HG03342 (cell line): Measurements from ENCODE around the gene CEP76.

Experiments used
- ATAC-seq: cut with Tn5 transposase; IDR thresholded peaks from one replicate; pipeline ENCODE4 v1.9.1; 2021; ENCODE audit warnings: mild to moderate bottlenecking, moderate library complexity; ENCODE audit not compliant: unreplicated experiment

Gene CEP76, protein sequence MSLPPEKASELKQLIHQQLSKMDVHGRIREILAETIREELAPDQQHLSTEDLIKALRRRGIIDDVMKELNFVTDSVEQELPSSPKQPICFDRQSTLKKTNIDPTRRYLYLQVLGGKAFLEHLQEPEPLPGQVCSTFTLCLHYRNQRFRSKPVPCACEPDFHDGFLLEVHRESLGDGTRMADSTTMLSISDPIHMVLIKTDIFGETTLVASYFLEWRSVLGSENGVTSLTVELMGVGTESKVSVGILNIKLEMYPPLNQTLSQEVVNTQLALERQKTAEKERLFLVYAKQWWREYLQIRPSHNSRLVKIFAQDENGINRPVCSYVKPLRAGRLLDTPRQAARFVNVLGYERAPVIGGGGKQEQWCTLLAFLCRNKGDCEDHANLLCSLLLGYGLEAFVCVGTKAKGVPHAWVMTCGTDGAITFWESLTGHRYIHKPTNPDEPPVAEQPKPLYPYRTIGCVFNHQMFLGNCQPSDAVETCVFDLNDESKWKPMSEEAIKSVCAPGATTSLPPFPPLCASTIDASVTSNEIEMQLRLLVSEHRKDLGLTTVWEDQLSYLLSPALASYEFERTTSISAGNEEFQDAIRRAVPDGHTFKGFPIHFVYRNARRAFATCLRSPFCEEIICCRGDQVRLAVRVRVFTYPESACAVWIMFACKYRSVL

GRCh38 chr18:12702221-12703095, at the start of gene CEP76, which contains the start of gene PSMG2:
CEP76 (minus strand) TSS chr18:12702723; CDS start chr18:12702548, 175 bp downstream.
PSMG2 (plus strand) TSS chr18:12703042; CDS start chr18:12703108, 66 bp downstream.
- ATAC-seq, result peak; percentile 77

GRCh38 chr18:12751891-12752290, 49.4 kb upstream of the CEP76 start:
- no peak for ATAC-seq

DNA sequence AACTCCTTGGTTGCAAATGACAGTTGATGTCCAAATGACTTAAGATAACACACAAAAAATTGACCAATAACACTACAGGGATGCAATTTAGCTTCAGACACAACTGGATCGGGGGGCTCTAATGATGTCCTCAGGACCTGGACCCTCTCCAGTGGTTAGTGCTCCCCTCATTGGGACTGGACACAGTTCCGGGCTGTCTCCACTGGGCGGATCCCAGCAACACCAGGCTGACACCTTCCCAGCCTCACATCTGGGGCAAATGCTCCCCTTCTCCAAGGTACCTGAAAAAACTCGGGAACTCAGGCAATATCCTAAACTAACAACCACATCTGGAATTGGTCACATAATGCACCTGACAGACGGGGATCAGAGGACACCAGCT, 49.0 kb upstream of the CEP76 start:
- ATAC-seq, result no peak

DNA sequence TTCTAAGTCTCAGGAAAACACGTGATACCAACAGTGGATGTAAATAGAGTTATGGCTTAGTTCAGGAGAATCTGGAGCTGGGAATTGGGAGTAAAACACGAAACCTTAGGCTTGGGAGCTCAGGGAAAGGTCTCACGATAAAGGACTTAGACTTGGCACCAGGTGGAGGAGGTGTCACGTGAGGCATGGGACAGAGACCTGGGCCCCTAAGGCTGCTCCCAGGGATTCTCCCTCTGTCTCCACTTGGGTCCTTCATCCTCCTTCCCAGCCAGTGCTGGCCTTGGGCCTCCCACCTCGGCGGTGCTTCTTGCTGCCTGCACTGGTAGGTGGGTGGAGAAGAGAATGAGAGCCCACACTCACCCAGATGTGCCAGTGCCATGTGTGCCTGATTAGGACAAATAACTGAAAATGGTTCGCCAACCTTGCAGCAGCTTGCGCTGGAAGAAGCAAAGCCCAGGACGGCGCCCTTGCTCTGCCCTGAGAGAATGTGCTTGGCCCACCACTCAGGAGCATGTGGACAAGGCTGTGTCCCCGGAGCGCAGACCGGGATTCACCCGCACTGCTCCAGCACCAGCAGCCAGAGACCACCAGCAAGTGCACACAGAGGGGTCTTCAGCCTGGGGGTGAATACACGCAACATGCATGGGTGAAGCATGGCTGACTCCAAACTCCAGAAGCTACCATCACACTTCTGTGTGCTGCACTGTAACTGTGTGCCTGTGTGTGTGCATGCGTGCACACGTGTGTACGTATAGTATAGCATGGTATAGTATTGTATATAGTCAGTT, 48.4 kb upstream of the CEP76 start:
- no peak for ATAC-seq

GRCh38 chr18:12750076-12750714, 47.7 kb upstream of the CEP76 start:
- ATAC-seq, result peak; percentile 49

GRCh38 chr18:12749121-12749520, 46.6 kb upstream of the CEP76 start:
- ATAC-seq, result no peak

- ATAC-seq, result no peak
These were observed 46.1 kb upstream of the CEP76 start for GRCh38 chr18:12748671-12749070.

DNA sequence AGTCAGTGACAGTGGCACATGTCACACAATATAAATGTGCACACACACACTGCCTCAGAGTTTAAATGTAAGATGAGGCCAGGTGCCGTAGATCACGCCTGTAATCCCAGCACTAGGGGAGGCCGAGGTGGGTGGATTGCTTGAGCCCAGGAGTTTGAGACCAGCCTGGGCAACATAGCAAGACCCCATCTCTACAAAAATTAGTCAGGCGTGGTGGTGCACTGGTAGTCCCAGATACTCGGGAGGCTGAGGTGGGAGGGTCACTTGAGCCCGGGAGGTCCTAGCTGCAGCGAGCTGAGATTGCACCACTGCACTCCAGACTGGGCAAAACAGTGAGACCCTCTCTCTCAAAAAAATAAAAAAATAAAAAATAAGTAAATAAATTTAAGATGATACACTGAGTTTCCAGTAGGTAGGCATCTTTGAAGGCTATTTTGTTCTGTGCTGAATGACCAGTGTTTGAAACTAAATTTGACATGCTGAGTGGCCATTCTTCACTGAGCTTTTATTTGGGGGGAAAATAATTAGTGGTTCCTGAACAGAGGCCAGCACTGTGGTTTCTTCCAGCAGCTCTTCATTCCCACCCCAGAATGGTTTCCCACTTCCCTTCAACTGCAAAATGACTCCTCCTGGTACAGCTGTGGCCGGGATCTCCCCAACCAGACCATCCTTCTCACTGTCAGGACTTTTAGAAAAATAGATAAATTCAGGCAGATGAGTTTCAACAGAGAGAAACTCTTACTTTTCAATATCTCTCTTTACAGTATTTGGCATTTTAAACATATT, 45.2 kb upstream of the CEP76 start:
- no peak for ATAC-seq

DNA sequence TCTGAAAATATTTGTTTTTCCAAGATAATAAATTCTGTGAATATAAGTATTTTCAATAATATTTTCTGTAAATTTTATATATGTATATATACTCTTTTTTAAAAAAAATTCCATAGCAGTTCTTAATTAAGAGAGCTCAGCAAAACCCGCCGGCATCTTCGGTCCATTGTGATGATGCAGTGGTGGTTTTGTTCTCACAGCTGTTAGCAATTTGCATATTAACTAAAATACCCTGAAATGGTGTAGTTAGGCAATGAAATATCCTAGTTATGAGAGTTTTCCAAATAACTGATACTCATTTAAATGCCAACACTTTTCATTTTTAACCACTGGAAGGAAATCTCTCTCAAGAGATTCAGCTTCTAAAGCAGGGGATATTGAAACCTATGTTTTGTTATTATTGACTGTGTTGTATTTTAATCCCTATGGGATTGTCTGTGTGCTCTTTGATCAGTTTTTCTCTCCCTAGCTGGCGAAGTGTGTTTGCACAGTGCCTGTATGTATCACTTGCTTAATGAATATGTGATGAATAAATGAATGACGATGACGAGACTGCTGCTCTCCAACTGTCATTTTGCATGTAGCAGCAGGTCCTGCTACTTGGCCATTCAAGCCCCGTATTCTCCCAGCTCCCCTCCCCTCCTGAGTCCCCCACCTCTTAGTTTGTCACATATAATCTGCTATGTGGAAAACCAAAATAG, 42.7 kb upstream of the CEP76 start:
- no peak for ATAC-seq

DNA sequence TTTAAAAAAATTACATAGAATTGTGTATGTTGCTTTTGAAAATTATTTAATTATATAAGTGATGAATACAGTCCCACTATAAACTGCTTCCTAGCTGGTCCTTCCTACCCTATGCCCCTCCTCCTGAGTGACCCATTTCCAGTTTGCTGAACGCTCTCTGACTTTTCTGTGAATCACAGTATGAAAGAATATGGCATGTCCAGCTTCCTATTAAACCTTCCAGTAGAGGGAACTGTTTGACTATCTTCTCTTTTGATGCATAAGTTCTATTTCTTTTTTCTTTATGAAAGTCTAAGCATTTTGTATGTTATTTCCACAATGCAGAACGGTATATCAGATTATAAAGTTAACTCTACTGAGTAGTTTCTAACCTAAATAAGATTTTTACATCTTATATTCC, 41.6 kb upstream of the CEP76 start:
- ATAC-seq, result no peak

GRCh38 chr18:12742453-12742852, 39.9 kb upstream of the CEP76 start:
- no peak for ATAC-seq

DNA sequence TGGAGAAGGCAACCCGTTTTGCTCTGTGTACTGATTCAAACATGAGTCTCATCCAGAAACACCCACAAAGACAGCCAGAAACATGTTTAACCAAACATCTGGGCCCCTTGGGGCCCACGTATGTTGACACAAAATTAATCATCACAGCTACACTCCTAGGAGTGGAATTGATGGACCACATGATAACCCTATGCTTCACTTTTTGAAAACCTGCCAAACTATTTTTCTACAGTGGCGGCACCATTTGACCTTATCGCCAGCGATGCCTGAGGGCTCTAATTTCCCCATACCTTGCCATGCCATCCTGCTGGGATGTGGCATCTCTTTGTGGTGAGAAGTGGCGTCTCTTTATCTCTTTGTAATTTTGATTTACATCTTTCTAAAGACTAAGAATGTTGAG, 38.8 kb upstream of the CEP76 start:
- no peak for ATAC-seq

DNA sequence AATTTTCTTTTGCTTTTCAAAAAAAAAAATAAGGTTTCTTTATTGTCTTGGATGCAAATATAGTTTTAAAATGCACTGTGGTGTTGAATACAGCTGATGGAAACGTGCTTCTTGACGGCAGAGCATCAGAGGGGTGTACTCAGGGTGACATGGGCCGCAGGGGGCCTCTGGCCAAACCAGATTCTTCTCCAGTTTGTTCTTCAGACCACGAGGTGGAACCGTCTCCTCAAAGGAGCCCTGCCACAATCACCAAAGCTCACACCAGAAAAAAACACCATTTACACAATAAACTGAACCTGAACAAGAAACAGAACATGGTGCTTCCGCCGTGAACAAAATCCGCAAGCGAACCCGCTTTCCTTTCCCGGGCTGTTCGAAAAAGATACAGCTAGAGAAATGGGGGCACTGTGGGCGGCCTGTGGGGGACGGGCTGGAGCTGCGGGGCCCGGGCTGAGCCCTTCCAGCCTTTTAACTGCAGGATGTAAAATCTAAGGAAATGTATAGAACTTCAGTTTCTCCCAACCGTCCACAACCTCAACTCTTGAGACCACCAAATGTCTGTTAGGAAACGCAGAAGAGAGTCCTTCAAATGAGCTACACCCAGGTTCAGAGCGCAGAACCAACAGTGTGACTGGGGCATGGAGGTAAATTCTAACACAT, 34.9 kb upstream of the CEP76 start:
- no peak for ATAC-seq

DNA sequence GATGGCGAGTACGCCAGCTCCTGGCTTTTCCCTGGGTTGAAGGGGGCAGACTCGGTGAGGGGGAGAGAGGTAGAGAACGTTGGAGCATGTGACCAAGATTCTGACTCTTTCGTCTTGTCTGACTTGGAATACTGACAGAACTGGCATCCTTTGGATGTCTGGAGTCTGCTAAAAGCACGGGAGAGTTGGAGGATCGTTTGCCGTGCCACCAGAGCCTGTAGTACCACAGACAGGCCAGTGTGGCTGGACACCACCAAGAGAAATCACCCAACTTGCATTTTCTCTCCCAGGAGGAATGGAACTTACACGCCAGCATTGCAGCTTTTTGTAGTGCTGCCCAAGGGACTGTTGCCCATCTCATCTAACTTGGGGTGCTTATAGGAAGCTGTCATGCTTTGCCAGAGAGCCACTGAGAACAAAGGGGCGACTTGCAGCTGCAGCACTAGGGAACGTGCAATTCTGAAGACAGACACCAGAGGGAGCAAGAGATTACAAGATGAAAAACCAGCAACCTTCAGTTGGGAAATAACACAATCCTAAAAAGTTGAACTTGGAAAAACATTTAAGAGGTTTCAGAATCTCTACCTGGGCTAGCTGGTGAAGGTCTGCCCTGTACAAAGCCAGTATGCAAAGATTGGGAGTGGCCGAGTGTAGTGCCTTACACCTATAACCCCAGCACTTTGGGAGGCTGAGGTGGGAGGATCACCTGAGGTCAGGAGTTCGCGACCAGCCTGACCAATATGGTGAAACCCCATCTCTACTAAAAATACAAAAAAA, 24.4 kb upstream of the CEP76 start:
- ATAC-seq, result no peak

GRCh38 chr18:12726331-12726730, 23.8 kb upstream of the CEP76 start:
- ATAC-seq, result no peak

GRCh38 chr18:12722731-12723130, 20.2 kb upstream of the CEP76 start:
- no peak for ATAC-seq

- ATAC-seq, result no peak
These were observed 19.2 kb upstream of the CEP76 start for GRCh38 chr18:12721495-12722275.
